Fibroblast of upper back skin (primary cell): Measurements from ENCODE around the gene TNS1.

Source experiments
- DNase-seq: peaks from one replicate; pipeline ENCODE4 v3.0.0-alpha.2; 2013

The TNS1 gene

GRCh38 chr2:217842017-217842416 is 160.8 kb downstream of the TNS1 start:
- no peak for DNase-seq

- no peak for DNase-seq
Observed at GRCh38 chr2:217840522-217840921, 162.3 kb downstream of the TNS1 start.

GRCh38 chr2:217839750-217840107 is 163.1 kb downstream of the TNS1 start:
- DNase-seq: no peak

GRCh38 chr2:217839073-217839749 is 163.6 kb downstream of the TNS1 start:
- DNase-seq: no peak

- no peak for DNase-seq
Observed at GRCh38 chr2:217838409-217838831, 164.4 kb downstream of the TNS1 start.

- no peak for DNase-seq
Observed at GRCh38 chr2:217837530-217837929, 165.3 kb downstream of the TNS1 start.

GRCh38 chr2:217836901-217837491 is 165.8 kb downstream of the TNS1 start:
- peak; percentile 74 for DNase-seq

- DNase-seq: peak; percentile 99
Observed at GRCh38 chr2:217835931-217836891, 166.6 kb downstream of the TNS1 start.

- DNase-seq: peak; percentile 22
Observed at GRCh38 chr2:217834744-217835513, 167.9 kb downstream of the TNS1 start.

GRCh38 chr2:217834057-217834620 is 168.7 kb downstream of the TNS1 start:
- no peak for DNase-seq

GRCh38 chr2:217833439-217833838 is 169.4 kb downstream of the TNS1 start:
- no peak for DNase-seq

- no peak for DNase-seq
Observed at GRCh38 chr2:217832987-217833386, 169.8 kb downstream of the TNS1 start.

- no peak for DNase-seq
Observed at GRCh38 chr2:217832115-217832514, 170.7 kb downstream of the TNS1 start.

GRCh38 chr2:217831306-217831705 is 171.5 kb downstream of the TNS1 start:
- no peak for DNase-seq

GRCh38 chr2:217830807-217831206 is 172.0 kb downstream of the TNS1 start:
- no peak for DNase-seq

GRCh38 chr2:217830061-217830460 is 172.7 kb downstream of the TNS1 start:
- DNase-seq: no peak

- DNase-seq: no peak
Observed at GRCh38 chr2:217829420-217829819, 173.4 kb downstream of the TNS1 start.

GRCh38 chr2:217828336-217828735 is 174.5 kb downstream of the TNS1 start:
- no peak for DNase-seq

- no peak for DNase-seq
Observed at GRCh38 chr2:217827430-217828201, 175.2 kb downstream of the TNS1 start.

- DNase-seq: no peak
Observed at GRCh38 chr2:217826991-217827390, 175.8 kb downstream of the TNS1 start.

- no peak for DNase-seq
Observed at GRCh38 chr2:217826520-217826919, 176.3 kb downstream of the TNS1 start.
